SU-DHL-6 (cell line): Measurements from ENCODE around the gene DNAI2.

Source experiments
- CTCF ChIP-seq: fragments of 200-600 bp; sonication (generic); IDR thresholded peaks from one replicate; pipeline ENCODE4 v1.5.1; 2017; ENCODE audit warnings: antibody characterized with exemption, mild to moderate bottlenecking, low read length, moderate library complexity; ENCODE audit not compliant: insufficient read depth, poor library complexity, severe bottlenecking
- EZH2phosphoT487 ChIP-seq: fragments of 200-600 bp; sonication (generic), shearing (Covaris generic); conservative IDR thresholded peaks from 2 replicates; pipeline ENCODE4 v1.6.1; 2018; ENCODE audit warnings: mild to moderate bottlenecking, antibody characterized with exemption, low read length, moderate library complexity, mixed read lengths

- TF ChIP-seq CTCF: no peak
- no peak for TF ChIP-seq EZH2phosphoT487
These were observed 18.5 kb downstream of the DNAI2 start for GRCh38 chr17:74292495-74292894.
